Neuronal stem cell (in vitro differentiated cells): ENCODE measurements around the gene ARHGEF10L.

Experiments
- DNase-seq: peaks from one replicate; pipeline ENCODE4 v3.0.0-alpha.2; 2013; ENCODE audit warnings: low spot score
- H2AFZ ChIP-seq: one replicate; pipeline ENCODE4 v1.6.1; 2013; ENCODE audit warnings: mild to moderate bottlenecking, low read length, inconsistent platforms
- H2AK5ac ChIP-seq: 2 replicates; pipeline ENCODE4 v1.6.1; 2013; ENCODE audit warnings: low read depth, mild to moderate bottlenecking, inconsistent platforms, low read length, moderate library complexity, mixed read lengths
- H2BK120ac ChIP-seq: 2 replicates; pipeline ENCODE4 v1.6.1; 2013; ENCODE audit warnings: low read depth, mild to moderate bottlenecking, inconsistent platforms, low read length, moderate library complexity, mixed read lengths
- H2BK12ac ChIP-seq: one replicate; pipeline ENCODE4 v1.6.1; 2013; ENCODE audit warnings: low read length, inconsistent platforms
- H2BK15ac ChIP-seq: 2 replicates; pipeline ENCODE4 v1.6.1; 2013; ENCODE audit warnings: mild to moderate bottlenecking, low read length, inconsistent platforms, mixed read lengths
- H2BK5ac ChIP-seq: one replicate; pipeline ENCODE4 v1.6.1; 2013; ENCODE audit warnings: inconsistent platforms, mild to moderate bottlenecking, low read length, moderate library complexity
- H3K14ac ChIP-seq: one replicate; pipeline ENCODE4 v1.6.1; 2013; ENCODE audit warnings: low read length, inconsistent platforms
- H3K18ac ChIP-seq: 2 replicates; pipeline ENCODE4 v1.6.1; 2013; ENCODE audit warnings: low read length, inconsistent platforms
- H3K23ac ChIP-seq: 2 replicates; pipeline ENCODE4 v1.6.1; 2013; ENCODE audit warnings: low read depth, mild to moderate bottlenecking, mixed read lengths, low read length, inconsistent platforms; ENCODE audit not compliant: poor library complexity
- H3K27ac ChIP-seq: replicated peaks from 3 replicates; pipeline ENCODE4 v1.5.1; 2013; ENCODE audit warnings: low read length, inconsistent platforms
- H3K27me3 ChIP-seq, 3 experiments: 2 replicates each; pipeline ENCODE4 v1.6.1; 2013; ENCODE audit warnings: low read length in 3 of 3, mild to moderate bottlenecking in 2 of 3, inconsistent platforms in 1 of 3, low read depth in 1 of 3, mixed read lengths in 1 of 3, moderate library complexity in 1 of 3; ENCODE audit not compliant: control insufficient read depth in 3 of 3, insufficient read depth in 3 of 3
- H3K36me3 ChIP-seq, 2 donors: replicated peaks in 1 of 2; 2 replicates each; pipeline ENCODE4 v1.6.1; 2013; ENCODE audit warnings: low read length in 2 of 2; ENCODE audit not compliant: control insufficient read depth in 2 of 2, insufficient read depth in 2 of 2
- H3K4ac ChIP-seq: 2 replicates; pipeline ENCODE4 v1.6.1; 2013; ENCODE audit warnings: inconsistent platforms, mild to moderate bottlenecking, low read length, moderate library complexity
- H3K4me1 ChIP-seq, 2 donors: 1 replicate in 1 of 2; 2 replicates in 1 of 2; pipeline ENCODE4 v1.6.1; 2013; ENCODE audit warnings: low read length in 2 of 2, low read depth in 1 of 2; ENCODE audit not compliant: control insufficient read depth in 2 of 2, insufficient read depth in 1 of 2
- H3K4me2 ChIP-seq: one replicate; pipeline ENCODE4 v1.6.1; 2013; ENCODE audit warnings: mild to moderate bottlenecking, low read length, inconsistent platforms; ENCODE audit not compliant: insufficient read depth, poor library complexity, severe bottlenecking
- H3K4me3 ChIP-seq, 2 donors: 2 replicates each; pipeline ENCODE4 v1.5.1; 2013; ENCODE audit warnings: low read length in 2 of 2, mild to moderate bottlenecking in 2 of 2, inconsistent platforms in 1 of 2, moderate library complexity in 1 of 2
- H3K79me1 ChIP-seq: one replicate; pipeline ENCODE4 v1.6.1; 2013; ENCODE audit warnings: low read depth, mild to moderate bottlenecking, inconsistent platforms, low read length, moderate library complexity
- H3K9ac ChIP-seq: one replicate; pipeline ENCODE4 v1.6.1; 2013; ENCODE audit warnings: mild to moderate bottlenecking, low read depth, low read length, inconsistent platforms; ENCODE audit not compliant: poor library complexity
- H3K9me3 ChIP-seq, 2 donors: replicated peaks in 1 of 2; 2 replicates each; pipeline versions ENCODE3 to v1.6.1; 2013; ENCODE audit warnings: low read length in 2 of 2, mild to moderate bottlenecking in 2 of 2, inconsistent platforms in 1 of 2, low read depth in 1 of 2, mixed read lengths in 1 of 2, moderate library complexity in 1 of 2; ENCODE audit not compliant: control insufficient read depth in 2 of 2, insufficient read depth in 1 of 2
- H4K8ac ChIP-seq: one replicate; pipeline ENCODE4 v1.6.1; 2013; ENCODE audit warnings: low read depth, mild to moderate bottlenecking, inconsistent platforms, low read length, moderate library complexity
- H4K91ac ChIP-seq: one replicate; pipeline ENCODE4 v1.6.1; 2013; ENCODE audit warnings: low read length, low read depth, mild to moderate bottlenecking, inconsistent platforms; ENCODE audit not compliant: poor library complexity
- WGBS, 2 donors: extraction: QIAGEN DNeasy Blood & Tissue Kit; methylation state at CpG; one replicate each; pipeline ENCODE4 v1.1.7; 2013; ENCODE audit warnings: missing lambda C conversion rate in 2 of 2, mixed read lengths in 1 of 2; ENCODE audit not compliant: insufficient read length in 2 of 2, insufficient replicate concordance in 1 of 2; ENCODE audit errors: extremely low coverage in 2 of 2; 5-methylcytosine and 5-hydroxymethylcytosine counted together

ARHGEF10L gene

GRCh38 chr1:17539118-17539476 is 401 bp upstream of the ARHGEF10L start:
- Histone ChIP-seq H3K27ac (no peak overlapping the region), H3K9ac (no peak overlapping the region), H3K79me1 (peaks cover 6% of the 10 kb centered on the region), H3K4me2 (peak overlapping the region; percentile 98), H3K27me3 (no peaks in the 10 kb centered on the region), H3K36me3 (peaks cover 0 to 4% of the 10 kb centered on the region in 2 donors), H3K23ac (no peak overlapping the region), H2BK15ac (peak overlapping the region; percentile 100), H2BK5ac (peak overlapping the region; percentile 92), H4K91ac (no peak overlapping the region), H2AK5ac (peak overlapping the region; percentile 99), H2AFZ (peak overlapping the region; percentile 65), H4K8ac (no peak overlapping the region), H2BK120ac (no peak overlapping the region), H3K14ac (no peak overlapping the region), H2BK12ac (no peak overlapping the region), H3K9me3 (no peaks in the 10 kb centered on the region), H3K4me3 (peak overlapping the region; percentile 65 to 98), H3K18ac (peak overlapping the region; percentile 97), H3K4ac (no peak overlapping the region), H3K4me1 (peaks cover 14 to 19% of the 10 kb centered on the region in 2 donors)
- no CpG with 5 or more reads among the region's 20 CpGs for WGBS, 2 donors
- no peak for DNase-seq

GRCh38 chr1:17540255-17541001 is 930 bp downstream of the ARHGEF10L start:
- H2BK120ac ChIP-seq = no peak overlapping the region
- peak overlapping the region; percentile 67 for H4K91ac ChIP-seq
- H4K8ac ChIP-seq = no peak overlapping the region
- no CpG with 5 or more reads among the region's 26 CpGs for WGBS, 2 donors
- peak overlapping the region; percentile 92 for H2AFZ ChIP-seq
- H3K9me3 ChIP-seq = no peaks in the 10 kb centered on the region
- H3K36me3 ChIP-seq = peaks cover 0 to 4% of the 10 kb centered on the region in 2 donors
- H3K27me3 ChIP-seq = no peaks in the 10 kb centered on the region
- H3K79me1 ChIP-seq = peaks cover 6% of the 10 kb centered on the region
- peak overlapping the region; percentile 99 for H3K14ac ChIP-seq
- peak overlapping the region; percentile 96 for H2BK15ac ChIP-seq
- peak overlapping the region; percentile 96 for H2AK5ac ChIP-seq
- H3K23ac ChIP-seq = peak overlapping the region; percentile 96
- H3K18ac ChIP-seq = peak overlapping the region; percentile 99
- H3K4ac ChIP-seq = peak overlapping the region; percentile 86
- H3K27ac ChIP-seq = peak overlapping the region; percentile 64
- H3K4me1 ChIP-seq = peaks cover 14 to 19% of the 10 kb centered on the region in 2 donors
- peak overlapping the region; percentile 99 for H2BK12ac ChIP-seq
- peak overlapping the region; percentile 65 to 98 for H3K4me3 ChIP-seq
- peak overlapping the region; percentile 92 for H2BK5ac ChIP-seq
- H3K9ac ChIP-seq = peak overlapping the region; percentile 97
- peak overlapping the region; percentile 98 for H3K4me2 ChIP-seq
- DNase-seq = peak; percentile 60

GRCh38 chr1:17542645-17543044 is 3.1 kb downstream of the ARHGEF10L start:
- Histone ChIP-seq H3K27me3 (no peaks in the 10 kb centered on the region), H2AK5ac (no peak overlapping the region), H4K8ac (no peak overlapping the region), H2BK12ac (no peak overlapping the region), H2BK5ac (no peak overlapping the region), H3K36me3 (peaks cover 0 to 4% of the 10 kb centered on the region in 2 donors), H3K4me3 (peak overlapping the region in 1 of 2 donors; percentile 27), H3K18ac (no peak overlapping the region), H3K4me1 (peaks cover 18 to 27% of the 10 kb centered on the region in 2 donors), H3K27ac (no peak overlapping the region), H3K79me1 (peaks cover 8% of the 10 kb centered on the region), H3K9ac (no peak overlapping the region), H3K9me3 (no peaks in the 10 kb centered on the region), H3K23ac (no peak overlapping the region), H4K91ac (no peak overlapping the region), H3K14ac (no peak overlapping the region), H3K4ac (no peak overlapping the region), H2BK15ac (no peak overlapping the region), H2AFZ (no peak overlapping the region), H2BK120ac (no peak overlapping the region), H3K4me2 (no peak overlapping the region)
- no CpG with 5 or more reads among the region's 7 CpGs for WGBS, 2 donors
- DNase-seq = no peak

- WGBS, 2 donors = no CpG with 5 or more reads among the region's 6 CpGs
- H3K36me3 ChIP-seq = peaks cover 0 to 4% of the 10 kb centered on the region in 2 donors
- no peak overlapping the region for H2BK120ac ChIP-seq
- no peak overlapping the region for H2AK5ac ChIP-seq
- no peak overlapping the region for H3K4ac ChIP-seq
- H4K8ac ChIP-seq = no peak overlapping the region
- no peak overlapping the region for H3K27ac ChIP-seq
- no peak overlapping the region for H3K18ac ChIP-seq
- no peak for DNase-seq
- no peak overlapping the region for H3K23ac ChIP-seq
- H3K27me3 ChIP-seq = no peaks in the 10 kb centered on the region
- H3K4me2 ChIP-seq = no peak overlapping the region
- no peak overlapping the region for H3K4me3 ChIP-seq
- H2BK12ac ChIP-seq = no peak overlapping the region
- H3K79me1 ChIP-seq = peaks cover 10% of the 10 kb centered on the region
- H2AFZ ChIP-seq = no peak overlapping the region
- H2BK15ac ChIP-seq = no peak overlapping the region
- no peak overlapping the region for H2BK5ac ChIP-seq
- H3K9ac ChIP-seq = no peak overlapping the region
- H3K9me3 ChIP-seq = no peaks in the 10 kb centered on the region
- H3K14ac ChIP-seq = no peak overlapping the region
- H4K91ac ChIP-seq = no peak overlapping the region
- peaks cover 14% of the 10 kb centered on the region in 2 donors for H3K4me1 ChIP-seq
Measured at GRCh38 chr1:17544776-17545350, 5.4 kb downstream of the ARHGEF10L start.
